Natural killer cell (primary cell): ENCODE data around the gene ESR2. TPM values are rescaled to one million over a fixed set of nuclear protein-coding genes. Genes with fewer than 3 reads are reported as not detected.
A peak's percentile ranks its signal among the peaks of the same experiment; 100 is the strongest.
"Not testable (repeated sequence)": the region's sequence is repeated elsewhere in the genome, so short reads cannot be mapped to it uniquely, and the experiment has no call there.

Source experiments
- ATAC-seq, 3 donors: fragments of 150-1000 bp in 2 of 3; fragments of 200-7000 bp in 1 of 3; cut with Tn5 transposase; 1 replicate in 1 of 3; 2 replicates in 2 of 3; pipeline ENCODE4 v1.10.0; 2021; ENCODE audit warnings: mild to moderate bottlenecking in 2 of 3, moderate library complexity in 2 of 3
- DNase-seq, 2 donors: peaks; one replicate each; pipeline versions ENCODE4 v3.0.0 to v3.0.0-alpha.2; 2013 to 2021; ENCODE audit warnings: mixed read lengths in 1 of 2
- H3K27ac ChIP-seq: one replicate; pipeline ENCODE4 v1.5.1; 2013; ENCODE audit warnings: mild to moderate bottlenecking, low read length
- H3K27me3 ChIP-seq: one replicate; pipeline ENCODE4 v1.6.1; 2013; ENCODE audit warnings: low read length; ENCODE audit not compliant: control insufficient read depth, insufficient read depth
- H3K36me3 ChIP-seq: one replicate; pipeline ENCODE4 v1.6.1; 2013; ENCODE audit warnings: low read length; ENCODE audit not compliant: control insufficient read depth, insufficient read depth
- H3K4me1 ChIP-seq: one replicate; pipeline ENCODE4 v1.6.1; 2013; ENCODE audit warnings: low read length; ENCODE audit not compliant: control insufficient read depth, insufficient read depth
- H3K4me3 ChIP-seq: one replicate; pipeline ENCODE4 v1.5.1; 2013; ENCODE audit warnings: low read length
- H3K9me3 ChIP-seq: one replicate; pipeline ENCODE4 v1.6.1; 2013; ENCODE audit warnings: low read length; ENCODE audit not compliant: control insufficient read depth, insufficient read depth
- H3K27ac Mint-ChIP-seq, 2 donors: one replicate each; pipeline ENCODE4 v1.8.0; 2022; ENCODE audit warnings: mild to moderate bottlenecking in 2 of 2, mixed read lengths in 2 of 2, moderate library complexity in 1 of 2
- H3K27me3 Mint-ChIP-seq, 2 donors: one replicate each; pipeline ENCODE4 v1.8.0; 2022; ENCODE audit warnings: low read depth in 2 of 2, mixed read lengths in 2 of 2
- H3K36me3 Mint-ChIP-seq: one replicate; pipeline ENCODE4 v1.8.0; 2022; ENCODE audit warnings: mixed read lengths
- H3K4me1 Mint-ChIP-seq, 2 donors: one replicate each; pipeline ENCODE4 v1.8.0; 2022; ENCODE audit warnings: mixed read lengths in 2 of 2
- H3K4me3 Mint-ChIP-seq: one replicate; pipeline ENCODE4 v1.8.0; 2022; ENCODE audit warnings: mild to moderate bottlenecking, moderate library complexity, mixed read lengths
- H3K9me3 Mint-ChIP-seq, 2 donors: one replicate each; pipeline ENCODE4 v1.8.0; 2022; ENCODE audit warnings: mixed read lengths in 2 of 2
- CTCF ChIP-seq: fragments of 200-600 bp; IDR thresholded peaks from one replicate; pipeline ENCODE4 v1.8.0; 2022; ENCODE audit warnings: antibody characterized with exemption
- whole genome bisulfite sequencing: methylation state at CpG from one replicate; pipeline ENCODE4 v1.1.7; 2013; ENCODE audit warnings: missing lambda C conversion rate; ENCODE audit not compliant: insufficient coverage; 5-methylcytosine and 5-hydroxymethylcytosine counted together
- intact Hi-C: fragments of 100-400 bp; cut with micrococcal nuclease; formaldehyde crosslinking; loops from one replicate; pipeline ENCODE4 v1.14.2; 2022
- total RNA-seq, 4 donors: library from RNA; stranded (reverse); fragments of 120-200 nt in 1 of 4; gene quantifications; one replicate each; pipeline versions ENCODE4 v1.2.3 to v1.2.4, GENCODE V29; 2013 to 2022

Gene ESR2
- total RNA-seq, 3 donors from 2014 or later (not counting 1 experiment from before 2014, with no cell fraction given): 0.53 TPM; not detected in 2

GRCh38 chr14:64040044-64040443, 254.1 kb downstream of the ESR2 start:
- no peak overlapping the region for H3K4me3 Mint-ChIP-seq
- WGBS: no CpG with 5 or more reads among the region's 2 CpGs
- peak overlapping the region in 1 of 2 donors; percentile 75 for H3K27ac Mint-ChIP-seq

GRCh38 chr14:64038841-64039542, 255.2 kb downstream of the ESR2 start:
- no peak overlapping the region for H3K4me3 Mint-ChIP-seq
- no peaks in the 10 kb centered on the region for H3K27me3 ChIP-seq
- H3K4me1 Mint-ChIP-seq: peaks cover 6 to 30% of the 10 kb centered on the region in 2 donors
- H3K27ac Mint-ChIP-seq: peak overlapping the region; percentile 49 to 75
- no peak overlapping the region for H3K27ac ChIP-seq
- H3K4me1 ChIP-seq: no peaks in the 10 kb centered on the region
- peaks cover 4% of the 10 kb centered on the region for H3K9me3 ChIP-seq
- no peak overlapping the region for H3K4me3 ChIP-seq
- WGBS: 97% methylated on average over 4 of the region's 5 CpGs
- H3K36me3 Mint-ChIP-seq: peaks cover 15% of the 10 kb centered on the region
- H3K27me3 Mint-ChIP-seq: no peaks in the 10 kb centered on the region
- H3K9me3 Mint-ChIP-seq: peaks cover 0 to 5% of the 10 kb centered on the region in 2 donors
- peaks cover 9% of the 10 kb centered on the region for H3K36me3 ChIP-seq
- DNase-seq (no peak), ATAC-seq (no peak)
- intact Hi-C loops: no loop called here
- no peak for TF ChIP-seq CTCF

More at GRCh38 chr14:64040044-64040443, 254.1 kb downstream of the ESR2 start:
- Mint-ChIP-seq H3K9me3 (peaks cover 0 to 5% of the 10 kb centered on the region in 2 donors), H3K4me1 (peaks cover 15 to 29% of the 10 kb centered on the region in 2 donors), H3K27me3 (no peaks in the 10 kb centered on the region), H3K36me3 (peaks cover 15% of the 10 kb centered on the region)
- H3K36me3 ChIP-seq: peaks cover 6% of the 10 kb centered on the region
- H3K9me3 ChIP-seq: peaks cover 4% of the 10 kb centered on the region
- no peaks in the 10 kb centered on the region for H3K27me3 ChIP-seq
- ATAC-seq (no peak), DNase-seq (no peak)
- TF ChIP-seq CTCF: no peak
- intact Hi-C loops: no loop called here
- H3K4me3 ChIP-seq: no peak overlapping the region
- no peak overlapping the region for H3K27ac ChIP-seq
- H3K4me1 ChIP-seq: no peaks in the 10 kb centered on the region

- H3K9me3 ChIP-seq, H3K27me3 ChIP-seq, H3K9me3 Mint-ChIP-seq, intact Hi-C loops, H3K4me3 ChIP-seq, ATAC-seq, DNase-seq, H3K4me1 ChIP-seq, H3K27ac ChIP-seq, H3K4me3 Mint-ChIP-seq, H3K27me3 Mint-ChIP-seq: not testable (repeated sequence)
- peaks cover 14% of the 10 kb centered on the region for H3K36me3 Mint-ChIP-seq
- H3K4me1 Mint-ChIP-seq: peaks cover 4 to 28% of the 10 kb centered on the region in 2 donors
- 97% methylated on average over 53 of the region's 66 CpGs for WGBS
- peaks cover 12% of the 10 kb centered on the region for H3K36me3 ChIP-seq
- H3K27ac Mint-ChIP-seq: peak overlapping the region in 1 of 2 donors; percentile 49
Measured at GRCh38 chr14:64037869-64038745, 256.1 kb downstream of the ESR2 start.

- Histone ChIP-seq H3K27ac (no peak overlapping the region), H3K4me3 (no peak overlapping the region), H3K36me3 (peaks cover 31% of the 10 kb centered on the region), H3K4me1 (no peaks in the 10 kb centered on the region), H3K9me3 (no peaks in the 10 kb centered on the region), H3K27me3 (no peaks in the 10 kb centered on the region)
- H3K4me1 Mint-ChIP-seq: peaks cover 4 to 26% of the 10 kb centered on the region in 2 donors
- intact Hi-C loops: no loop called here
- H3K9me3 Mint-ChIP-seq: no peaks in the 10 kb centered on the region
- H3K27me3 Mint-ChIP-seq: no peaks in the 10 kb centered on the region
- ATAC-seq: no peak
- H3K36me3 Mint-ChIP-seq: peaks cover 19% of the 10 kb centered on the region
- no peak overlapping the region for H3K4me3 Mint-ChIP-seq
- H3K27ac Mint-ChIP-seq: peak overlapping the region in 1 of 2 donors; percentile 5
- DNase-seq: no peak
- no peak for TF ChIP-seq CTCF
- WGBS: 86% methylated on average over 1 of the region's 1 CpG
Measured at GRCh38 chr14:64035143-64035542, 259.0 kb downstream of the ESR2 start.
